HG03575 (cell line): ENCODE data around the gene EFCAB13.
"Not testable (repeated sequence)": the region's sequence is repeated elsewhere in the genome, so short reads cannot be mapped to it uniquely, and the experiment has no call there.

ENCODE experiments used
- ATAC-seq: cut with Tn5 transposase; IDR thresholded peaks from one replicate; pipeline ENCODE4 v1.9.1; 2021; ENCODE audit not compliant: unreplicated experiment, insufficient number of reproducible peaks, low FRiP score; ENCODE audit errors: extremely low read depth

The EFCAB13 gene

GRCh38 chr17:47404006-47404405 is 80.3 kb downstream of the EFCAB13 start:
- no peak for ATAC-seq

DNA sequence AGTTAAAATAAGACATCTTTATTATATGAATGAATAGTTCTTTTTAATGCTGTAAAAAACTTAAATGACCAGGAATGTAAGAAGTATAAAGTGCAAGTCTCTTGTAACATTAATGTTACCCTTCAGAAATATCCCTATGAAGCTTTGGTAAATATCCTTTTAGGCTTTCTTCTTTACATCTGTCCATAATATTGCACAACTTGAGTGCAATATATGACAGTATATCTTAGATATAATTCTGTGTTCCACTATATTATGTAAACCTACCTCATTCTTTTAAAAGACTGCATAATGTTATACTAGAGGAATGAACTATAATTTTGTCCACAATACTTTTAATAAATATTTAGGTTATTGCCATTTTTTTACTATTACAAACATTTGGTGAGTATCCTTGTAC is 81.1 kb downstream of the EFCAB13 start:
- no peak for ATAC-seq

GRCh38 chr17:47413872-47414271 is 90.1 kb downstream of the EFCAB13 start:
- no peak for ATAC-seq

DNA sequence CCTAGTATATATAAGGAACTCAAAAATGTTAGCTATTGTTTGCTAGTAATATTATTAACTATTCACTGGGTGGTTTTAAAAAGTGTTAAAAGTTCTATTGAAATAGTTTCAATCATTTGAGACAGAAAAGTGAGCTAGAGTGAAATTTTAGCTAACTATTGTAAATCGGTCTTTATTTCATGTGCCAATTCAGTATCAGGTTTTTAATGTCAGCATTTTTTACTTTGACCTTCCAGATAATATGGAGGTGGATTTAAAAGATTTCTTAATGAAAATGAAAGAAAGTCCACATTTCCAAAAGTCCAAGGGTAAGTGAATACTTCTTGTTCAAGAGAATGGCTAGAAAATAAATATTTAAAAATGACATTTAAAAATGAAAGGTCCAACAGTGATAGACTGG is 90.9 kb downstream of the EFCAB13 start:
- ATAC-seq, result no peak

- no peak for ATAC-seq
Observed at GRCh38 chr17:47423406-47424295, 99.9 kb downstream of the EFCAB13 start.

GRCh38 chr17:47425233-47425632 is 101.5 kb downstream of the EFCAB13 start:
- ATAC-seq, result not testable (repeated sequence)

DNA sequence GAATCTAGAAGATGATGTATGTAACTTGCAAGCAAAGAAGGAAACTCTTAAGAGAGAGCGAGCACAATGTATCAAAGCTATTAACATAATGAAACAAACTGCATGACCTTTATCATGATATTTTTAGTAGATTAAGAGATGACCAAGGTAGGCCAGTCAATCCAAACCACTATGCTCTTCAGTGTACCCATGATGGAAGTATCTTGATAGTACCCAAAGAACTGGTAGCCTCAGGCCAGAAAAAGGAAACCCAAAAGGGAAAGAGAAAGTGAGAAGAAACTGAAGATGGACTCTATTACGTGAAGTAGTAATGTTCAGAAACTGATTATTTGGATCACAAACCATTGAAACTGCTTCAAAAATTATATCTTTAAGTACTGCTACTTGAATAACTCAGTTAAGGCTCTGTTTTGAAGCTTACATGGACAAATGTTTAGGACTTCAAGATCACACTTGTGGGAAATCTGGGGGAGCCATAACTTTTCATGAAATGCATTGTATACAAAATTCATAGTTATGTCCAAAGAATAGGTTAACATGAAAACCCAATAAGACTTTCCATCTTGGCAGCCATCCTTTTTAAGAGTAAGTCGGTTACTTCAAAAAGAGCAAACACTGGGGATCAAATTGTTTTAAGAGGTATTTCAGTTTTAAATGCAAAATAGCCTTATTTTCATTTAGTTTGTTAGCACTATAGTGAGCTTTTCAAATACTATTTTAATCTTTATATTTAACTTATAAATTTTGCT is 102.3 kb downstream of the EFCAB13 start:
- ATAC-seq, result not testable (repeated sequence)

GRCh38 chr17:47427985-47428384 is 104.2 kb downstream of the EFCAB13 start:
- ATAC-seq, result no peak

GRCh38 chr17:47432240-47432639 is 108.5 kb downstream of the EFCAB13 start:
- ATAC-seq, result not testable (repeated sequence)

- ATAC-seq, result no peak
Observed at GRCh38 chr17:47465165-47465564, 141.4 kb downstream of the EFCAB13 start.

DNA sequence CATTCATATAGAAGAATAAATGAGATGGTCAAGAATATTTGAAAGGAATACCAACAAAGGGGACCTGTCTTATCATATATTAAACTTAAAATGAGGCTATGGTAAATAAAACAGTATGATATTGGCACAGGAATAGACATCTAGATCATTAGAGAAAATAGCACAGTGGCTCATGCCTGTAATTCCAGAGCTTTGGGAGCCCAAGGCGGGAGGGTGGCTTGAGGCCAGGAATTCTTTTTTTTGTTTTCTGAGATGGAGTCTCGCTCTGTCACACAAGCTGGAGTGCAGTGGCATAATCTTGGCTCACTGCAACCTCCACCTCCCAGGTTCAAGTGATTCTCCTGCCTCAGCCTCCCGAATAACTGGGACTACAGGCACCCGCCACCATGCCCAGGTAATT is 143.2 kb downstream of the EFCAB13 start:
- not testable (repeated sequence) for ATAC-seq

DNA sequence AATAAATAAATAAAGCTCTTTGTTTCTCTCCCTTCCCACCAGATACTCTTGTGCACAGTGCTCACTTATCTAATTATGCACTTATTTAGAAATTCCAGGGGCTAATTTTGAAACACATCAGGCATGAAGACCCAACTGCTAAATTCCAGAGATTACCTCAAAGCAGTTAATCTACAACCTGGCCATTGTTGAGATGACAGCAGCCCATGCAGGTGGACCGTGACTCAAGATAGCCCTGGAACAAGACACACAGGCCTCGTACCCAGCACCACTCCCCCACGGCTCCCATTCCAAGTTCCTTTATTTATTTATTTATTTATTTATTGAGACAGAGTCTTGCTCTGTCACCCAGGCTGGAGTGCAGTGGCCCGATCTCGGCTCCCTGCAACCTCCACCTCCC is 147.1 kb downstream of the EFCAB13 start:
- no peak for ATAC-seq

DNA sequence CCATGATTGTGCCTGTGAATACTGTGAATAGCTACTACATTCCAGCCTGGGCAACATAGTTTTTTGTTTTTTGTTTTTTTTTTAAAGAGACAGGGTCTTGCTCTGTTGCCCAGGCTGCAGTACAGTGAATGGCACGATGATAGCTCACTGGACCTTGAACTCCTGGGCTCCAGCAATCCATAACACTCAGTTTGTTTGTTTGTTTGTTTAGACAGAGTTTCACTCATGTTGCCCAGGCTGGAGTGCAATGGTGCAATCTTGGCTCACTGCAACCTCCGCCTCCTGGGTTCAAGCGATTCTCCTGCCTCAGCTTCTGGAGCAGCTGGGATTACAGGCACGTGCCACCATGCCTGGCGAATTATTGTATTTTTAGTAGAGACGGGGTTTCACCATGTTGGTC is 148.3 kb downstream of the EFCAB13 start:
- not testable (repeated sequence) for ATAC-seq
